Fibroblast of lung (primary cell): Measurements from ENCODE around the gene NEDD4L.

ENCODE experiments used
- EZH2 ChIP-seq: IDR thresholded peaks from 2 replicates; pipeline ENCODE4 v1.5.1; 2012; ENCODE audit warnings: low read length, control low read depth, mild to moderate bottlenecking; ENCODE audit errors: missing control alignments
- TF ChIP-seq, protein P1 (sequence below), 2 donors: IDR thresholded peaks in 1 of 2; conservative IDR thresholded peaks in 1 of 2; 1 replicate in 1 of 2; 2 replicates in 1 of 2; pipeline ENCODE4 v1.5.1; 2011 to 2012; ENCODE audit warnings: low read length in 2 of 2, control low read depth in 1 of 2, inconsistent platforms in 1 of 2, low read depth in 1 of 2, mild to moderate bottlenecking in 1 of 2

DNA sequence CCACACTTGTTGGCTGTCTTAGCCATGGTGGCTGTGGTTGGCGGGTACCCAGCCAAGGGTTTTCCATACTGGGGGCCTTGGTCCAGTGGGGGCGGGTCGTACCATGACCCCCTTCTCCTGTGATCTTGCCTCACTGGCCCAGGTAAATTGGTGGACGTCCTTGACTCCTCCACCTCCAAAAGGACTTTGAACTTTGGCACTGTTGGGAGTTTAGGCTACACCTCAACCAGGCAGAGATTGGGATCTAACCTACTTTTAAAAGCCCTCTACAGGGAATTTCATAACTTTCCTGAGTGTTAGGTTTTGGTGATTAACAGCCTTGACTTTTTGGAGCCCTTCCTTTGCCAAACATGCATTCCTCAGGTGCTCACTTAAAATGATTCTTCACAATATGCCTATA, 106.7 kb downstream of the NEDD4L start:
- TF ChIP-seq, protein P1, sequence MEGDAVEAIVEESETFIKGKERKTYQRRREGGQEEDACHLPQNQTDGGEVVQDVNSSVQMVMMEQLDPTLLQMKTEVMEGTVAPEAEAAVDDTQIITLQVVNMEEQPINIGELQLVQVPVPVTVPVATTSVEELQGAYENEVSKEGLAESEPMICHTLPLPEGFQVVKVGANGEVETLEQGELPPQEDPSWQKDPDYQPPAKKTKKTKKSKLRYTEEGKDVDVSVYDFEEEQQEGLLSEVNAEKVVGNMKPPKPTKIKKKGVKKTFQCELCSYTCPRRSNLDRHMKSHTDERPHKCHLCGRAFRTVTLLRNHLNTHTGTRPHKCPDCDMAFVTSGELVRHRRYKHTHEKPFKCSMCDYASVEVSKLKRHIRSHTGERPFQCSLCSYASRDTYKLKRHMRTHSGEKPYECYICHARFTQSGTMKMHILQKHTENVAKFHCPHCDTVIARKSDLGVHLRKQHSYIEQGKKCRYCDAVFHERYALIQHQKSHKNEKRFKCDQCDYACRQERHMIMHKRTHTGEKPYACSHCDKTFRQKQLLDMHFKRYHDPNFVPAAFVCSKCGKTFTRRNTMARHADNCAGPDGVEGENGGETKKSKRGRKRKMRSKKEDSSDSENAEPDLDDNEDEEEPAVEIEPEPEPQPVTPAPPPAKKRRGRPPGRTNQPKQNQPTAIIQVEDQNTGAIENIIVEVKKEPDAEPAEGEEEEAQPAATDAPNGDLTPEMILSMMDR (conservative IDR thresholded peaks at IDR 0.05 in 1 of 2, IDR thresholded peaks at IDR 0.05 in 1 of 2; ENCODE audit: low read depth in 1 of 2, low read length in 2 of 2) = no peak
- no peak for TF ChIP-seq EZH2
